GM18507 (cell line): ENCODE measurements around the gene ARGFX.
A peak's percentile ranks its signal among the peaks of the same experiment; 100 is the strongest.
"Not testable (repeated sequence)": the region's sequence is repeated elsewhere in the genome, so short reads cannot be mapped to it uniquely, and the experiment has no call there.

Source experiments
- DNase-seq: peaks from one replicate; pipeline ENCODE4 v3.0.0; 2011; ENCODE audit warnings: low read depth; ENCODE audit not compliant: insufficient read length; ENCODE audit errors: extremely low spot score
- FAIRE-seq: peaks from 2 replicates; lab custom pipeline; 2011; peaks lifted over from hg19 to GRCh38; lab: Jason Lieb, UNC

Gene ARGFX

GRCh38 chr3:121567649-121568048 lies at the start of gene ARGFX:
ARGFX (plus strand) TSS chr3:121567949; CDS start chr3:121570714, 2,765 bp downstream.
- no peak for FAIRE-seq

GRCh38 chr3:121517953-121518655 lies 49.6 kb upstream of the ARGFX start:
- DNase-seq (no peak), FAIRE-seq (no peak)

More at GRCh38 chr3:121567649-121568048, at the start of gene ARGFX:
- no peak for DNase-seq

GRCh38 chr3:121520510-121520909 lies 47.2 kb upstream of the ARGFX start:
- DNase-seq: no peak
- no peak for FAIRE-seq

- DNase-seq (no peak), FAIRE-seq (no peak)
Observed at GRCh38 chr3:121529308-121529707, 38.4 kb upstream of the ARGFX start.

- no peak for DNase-seq
Observed at GRCh38 chr3:121531269-121531668, 36.5 kb upstream of the ARGFX start.

GRCh38 chr3:121542924-121543323 lies 24.8 kb upstream of the ARGFX start:
- FAIRE-seq (no peak), DNase-seq (no peak)

More at GRCh38 chr3:121531269-121531668, 36.5 kb upstream of the ARGFX start:
- FAIRE-seq: no peak

- peak; percentile 66 for FAIRE-seq
- no peak for DNase-seq
Observed at GRCh38 chr3:121545049-121545573, 22.6 kb upstream of the ARGFX start.

GRCh38 chr3:121545574-121546455 lies 21.9 kb upstream of the ARGFX start, which contains the start of gene POLQ:
POLQ (minus strand) TSS chr3:121545988; CDS start chr3:121545877, 111 bp downstream.
- FAIRE-seq (peak; percentile 91), DNase-seq (peak; percentile 78)

- DNase-seq: no peak
- FAIRE-seq: no peak
Observed at GRCh38 chr3:121552379-121552778, 15.4 kb upstream of the ARGFX start.

GRCh38 chr3:121552797-121553196 lies 15.0 kb upstream of the ARGFX start:
- FAIRE-seq (no peak), DNase-seq (no peak)

GRCh38 chr3:121557426-121557934 lies 10.3 kb upstream of the ARGFX start:
- FAIRE-seq: no peak
- no peak for DNase-seq

GRCh38 chr3:121562148-121562547 lies 5.6 kb upstream of the ARGFX start:
- no peak for FAIRE-seq

GRCh38 chr3:121566773-121567172 lies 976 bp upstream of the ARGFX start:
- DNase-seq (no peak), FAIRE-seq (no peak)

More at GRCh38 chr3:121562148-121562547, 5.6 kb upstream of the ARGFX start:
- DNase-seq: no peak

- no peak for DNase-seq
Observed at GRCh38 chr3:121574449-121574848, 6.7 kb downstream of the ARGFX start.

GRCh38 chr3:121581691-121582090 lies 13.9 kb downstream of the ARGFX start:
- FAIRE-seq: no peak

More at GRCh38 chr3:121574449-121574848, 6.7 kb downstream of the ARGFX start:
- no peak for FAIRE-seq

GRCh38 chr3:121584418-121584817 lies 16.7 kb downstream of the ARGFX start:
- DNase-seq: no peak

More at GRCh38 chr3:121581691-121582090, 13.9 kb downstream of the ARGFX start:
- DNase-seq: no peak

GRCh38 chr3:121592856-121593702 lies 25.3 kb downstream of the ARGFX start, which contains the start of gene FBXO40:
FBXO40 (plus strand) TSS chr3:121593379; CDS start chr3:121620576, 27,197 bp downstream.
- no peak for FAIRE-seq
- DNase-seq: no peak

More at GRCh38 chr3:121584418-121584817, 16.7 kb downstream of the ARGFX start:
- FAIRE-seq: no peak

- not testable (repeated sequence) for DNase-seq, FAIRE-seq
Observed at GRCh38 chr3:121593806-121594205, 26.1 kb downstream of the ARGFX start.

GRCh38 chr3:121594850-121595249 lies 27.1 kb downstream of the ARGFX start:
- FAIRE-seq (no peak), DNase-seq (no peak)
